Activated CD4-positive, alpha-beta T cell treated with anti-CD3 and anti-CD28 coated beads, Interleukin-10, Interleukin-2, amounts not matched to agents 100 ng/mL and 50 ng/mL, durations not matched to agents 16 hours and 8 hours (primary cell): Measurements from ENCODE around the gene TOX2.
A peak's percentile ranks its signal among the peaks of the same experiment; 100 is the strongest.
"Not testable (repeated sequence)": the region's sequence is repeated elsewhere in the genome, so short reads cannot be mapped to it uniquely, and the experiment has no call there.

Source experiments
- DNase-seq: peaks from one replicate; pipeline ENCODE4 v3.0.0-alpha.2; 2020

Gene TOX2

GRCh38 chr20:44038681-44039123, 124.0 kb downstream of the TOX2 start:
- DNase-seq, result no peak

DNA sequence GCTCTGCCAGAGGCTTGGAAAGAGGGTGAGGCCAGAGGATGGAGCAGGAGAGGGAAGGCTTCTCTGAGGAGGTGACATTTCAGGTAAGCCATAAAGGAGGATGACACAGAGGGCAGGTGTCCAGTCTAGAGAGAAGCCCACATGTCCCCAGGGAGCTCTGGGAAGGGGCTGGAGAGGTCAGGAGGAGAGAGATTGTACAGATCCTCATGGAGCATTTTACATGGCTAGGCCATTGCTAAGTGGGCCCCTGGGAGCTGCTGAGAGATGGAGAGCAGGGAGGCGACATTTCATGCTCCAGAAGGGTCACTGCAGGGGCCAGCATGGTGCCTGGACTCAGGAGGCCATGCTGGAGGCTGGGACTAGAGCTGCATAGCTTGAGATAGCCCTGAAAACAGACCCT, 124.5 kb downstream of the TOX2 start:
- DNase-seq, result no peak

GRCh38 chr20:44039741-44040140, 125.1 kb downstream of the TOX2 start:
- no peak for DNase-seq

GRCh38 chr20:44040202-44040915, 125.7 kb downstream of the TOX2 start:
- no peak for DNase-seq

DNA sequence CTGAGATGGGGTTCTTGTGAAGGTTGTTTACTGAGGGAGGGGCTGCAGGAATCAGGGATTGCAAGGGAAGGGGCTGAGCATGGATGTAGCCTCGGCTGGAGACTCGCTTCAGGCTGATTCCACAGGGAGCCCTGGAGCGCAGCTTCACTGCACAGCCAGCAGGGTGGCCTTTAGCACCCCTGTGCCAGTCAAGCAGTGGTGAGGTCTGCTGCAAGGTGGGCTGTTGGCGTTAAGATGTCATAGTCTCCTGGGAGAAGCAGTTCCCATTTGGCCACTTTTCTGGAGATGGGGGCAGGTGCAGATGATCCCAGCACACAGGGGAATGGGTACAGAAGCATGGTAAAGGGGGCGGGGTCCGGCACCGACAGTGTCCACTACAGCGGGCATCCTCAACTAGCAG, 126.3 kb downstream of the TOX2 start:
- no peak for DNase-seq

DNA sequence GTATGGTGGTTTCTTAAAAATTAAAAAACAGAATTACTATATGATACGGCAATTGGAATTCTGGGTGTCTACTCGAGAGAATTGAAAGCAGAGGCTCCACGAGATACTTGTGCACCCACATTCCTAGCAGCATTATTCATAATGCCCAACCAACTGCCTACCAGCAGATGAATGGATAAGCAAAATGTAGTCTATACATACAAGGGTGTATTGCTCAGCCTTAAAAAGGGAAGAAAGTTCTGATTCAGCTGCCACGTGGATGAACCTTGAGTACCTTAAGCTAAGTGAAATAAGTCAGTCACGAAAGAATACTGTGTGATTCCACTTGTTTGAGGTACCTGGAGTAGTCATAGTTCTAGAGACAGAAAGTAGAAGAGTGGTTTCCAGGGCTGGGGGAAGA, 130.1 kb downstream of the TOX2 start:
- DNase-seq, result not testable (repeated sequence)

- DNase-seq, result no peak
These were observed 135.7 kb downstream of the TOX2 start for GRCh38 chr20:44050327-44050726.

DNA sequence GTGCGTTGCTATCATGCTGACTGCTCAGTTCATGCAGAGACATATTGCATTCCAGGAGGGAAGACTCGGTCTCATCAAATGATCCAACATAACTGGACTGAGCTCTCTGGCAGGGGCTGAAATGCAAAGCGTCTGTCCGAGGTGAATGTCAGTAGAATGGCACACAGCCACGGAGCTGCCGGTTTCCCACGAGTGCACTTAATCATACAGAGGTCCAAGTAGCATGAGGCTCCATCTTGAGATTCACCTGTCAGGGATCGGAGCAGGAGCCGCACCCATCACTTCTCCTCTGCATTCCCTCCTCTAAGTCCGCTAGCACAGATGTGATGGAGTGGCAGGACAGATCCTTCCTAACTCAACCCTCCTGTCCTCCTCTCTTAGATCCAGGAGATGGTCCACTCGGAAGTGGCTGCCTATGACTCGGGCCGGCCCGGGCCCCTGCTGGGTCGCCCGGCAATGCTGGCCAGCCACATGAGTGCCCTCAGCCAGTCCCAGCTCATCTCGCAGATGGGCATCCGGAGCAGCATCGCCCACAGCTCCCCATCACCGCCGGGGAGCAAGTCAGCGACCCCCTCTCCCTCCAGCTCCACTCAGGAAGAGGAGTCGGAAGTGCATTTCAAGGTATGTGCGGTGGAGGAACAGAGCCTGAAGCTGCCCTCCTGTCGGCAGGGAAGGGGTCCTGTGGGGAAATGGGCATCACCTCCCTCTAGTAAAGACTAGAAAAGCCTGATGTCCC, 136.4 kb downstream of the TOX2 start:
- no peak for DNase-seq

- no peak for DNase-seq
These were observed 137.0 kb downstream of the TOX2 start for GRCh38 chr20:44051661-44052000.

GRCh38 chr20:44052166-44052565, 137.5 kb downstream of the TOX2 start:
- DNase-seq, result no peak

DNA sequence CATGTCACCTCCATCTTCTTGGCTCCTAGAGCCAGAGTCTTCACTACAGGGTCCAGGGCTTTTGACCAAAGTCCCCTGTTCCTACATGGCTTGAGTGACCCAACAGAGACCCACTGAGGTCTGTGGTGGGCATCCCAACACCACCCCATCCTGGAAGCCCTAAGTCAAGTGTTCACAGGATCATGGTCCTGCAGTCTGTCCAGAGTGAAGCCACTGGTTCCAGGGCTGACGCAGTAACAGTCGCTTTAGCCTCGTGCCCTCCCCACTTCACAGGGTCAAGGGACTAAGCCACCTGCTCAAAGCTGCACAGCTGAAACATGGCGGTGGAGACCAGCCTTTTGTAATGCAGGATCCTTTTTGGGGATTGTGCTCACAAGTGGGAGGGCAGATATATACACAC, 138.4 kb downstream of the TOX2 start:
- DNase-seq, result no peak

DNA sequence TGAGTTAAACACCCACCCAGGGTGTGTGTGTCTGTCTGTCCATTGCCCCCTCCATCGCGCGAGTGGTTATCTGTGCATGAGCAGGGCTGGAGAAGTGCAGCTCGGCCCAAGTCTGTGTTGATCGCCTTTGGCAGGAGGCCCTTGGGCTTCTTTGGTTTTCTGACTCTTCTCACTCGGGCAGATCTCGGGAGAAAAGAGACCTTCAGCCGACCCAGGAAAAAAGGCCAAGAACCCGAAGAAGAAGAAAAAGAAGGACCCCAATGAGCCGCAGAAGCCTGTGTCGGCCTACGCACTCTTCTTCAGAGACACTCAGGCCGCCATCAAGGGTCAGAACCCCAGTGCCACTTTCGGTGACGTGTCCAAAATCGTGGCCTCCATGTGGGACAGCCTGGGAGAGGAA, 139.5 kb downstream of the TOX2 start:
- no peak for DNase-seq

DNA sequence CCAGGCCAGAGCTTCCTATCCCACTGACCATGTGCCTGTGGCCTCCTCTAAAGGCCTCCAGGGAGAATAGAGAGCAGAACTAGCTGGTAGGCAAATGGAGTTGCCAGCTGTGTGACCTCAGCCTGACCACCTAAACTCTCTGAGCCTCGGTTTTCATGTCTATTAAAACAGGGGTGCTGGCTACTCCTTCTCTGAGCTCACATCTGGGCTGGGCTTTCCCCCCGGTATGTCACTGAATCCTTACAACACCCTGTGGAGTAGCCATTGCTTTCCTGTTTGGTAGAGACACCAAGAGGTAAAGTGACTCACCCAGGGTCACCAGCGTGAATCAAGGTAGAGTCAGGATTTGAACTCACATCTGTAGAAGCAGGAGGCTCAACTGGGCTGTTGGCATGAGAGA, 140.2 kb downstream of the TOX2 start:
- no peak for DNase-seq

GRCh38 chr20:44056010-44056698, 141.5 kb downstream of the TOX2 start:
- peak; percentile 39 for DNase-seq

DNA sequence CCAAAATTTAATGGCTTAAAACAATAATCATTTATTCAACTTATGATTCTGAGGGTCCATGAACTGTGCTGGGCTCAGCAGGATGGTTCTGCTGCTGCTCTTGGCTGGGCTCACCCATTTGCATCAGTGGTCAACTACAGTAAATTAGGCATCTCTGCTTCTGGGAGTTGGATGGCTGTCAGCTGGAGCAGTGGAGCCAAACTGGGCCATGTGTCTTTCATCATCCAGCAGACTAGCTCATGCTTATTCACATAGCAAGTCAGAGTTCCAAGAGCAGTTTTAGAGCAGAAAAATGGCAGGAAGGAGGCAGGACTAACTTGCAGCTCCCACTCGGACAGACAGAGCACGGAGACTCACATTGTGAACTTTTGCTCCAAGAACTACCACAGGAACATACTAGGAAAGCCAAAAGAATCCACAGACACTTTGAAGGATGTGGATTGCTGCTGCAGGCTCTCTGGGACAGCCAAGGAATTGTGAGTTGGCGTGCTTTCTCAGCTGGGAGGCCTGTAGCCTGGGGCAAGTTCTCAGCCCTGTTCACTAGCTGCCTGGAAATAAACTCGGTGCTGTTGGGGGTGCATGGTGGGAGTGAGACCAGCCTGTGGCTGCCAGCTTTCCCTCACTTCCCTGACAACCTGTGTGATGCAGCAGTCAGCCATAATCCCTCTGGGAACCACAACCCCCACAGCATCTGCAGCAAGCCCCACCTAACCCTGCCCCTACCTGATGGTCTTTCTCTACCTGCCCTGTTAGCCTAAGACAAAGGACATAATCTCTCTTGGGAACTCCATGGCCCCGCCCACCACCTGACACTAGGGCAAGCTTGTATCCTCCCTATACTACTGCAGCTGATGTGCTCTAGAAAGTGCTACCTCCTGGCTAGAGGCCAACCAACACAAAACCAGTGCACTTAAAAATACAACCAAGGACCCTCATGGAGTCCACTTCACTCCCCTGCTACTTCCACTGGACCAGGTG, 143.3 kb downstream of the TOX2 start:
- no peak for DNase-seq

GRCh38 chr20:44064501-44065400, 150.1 kb downstream of the TOX2 start:
- no peak for DNase-seq

DNA sequence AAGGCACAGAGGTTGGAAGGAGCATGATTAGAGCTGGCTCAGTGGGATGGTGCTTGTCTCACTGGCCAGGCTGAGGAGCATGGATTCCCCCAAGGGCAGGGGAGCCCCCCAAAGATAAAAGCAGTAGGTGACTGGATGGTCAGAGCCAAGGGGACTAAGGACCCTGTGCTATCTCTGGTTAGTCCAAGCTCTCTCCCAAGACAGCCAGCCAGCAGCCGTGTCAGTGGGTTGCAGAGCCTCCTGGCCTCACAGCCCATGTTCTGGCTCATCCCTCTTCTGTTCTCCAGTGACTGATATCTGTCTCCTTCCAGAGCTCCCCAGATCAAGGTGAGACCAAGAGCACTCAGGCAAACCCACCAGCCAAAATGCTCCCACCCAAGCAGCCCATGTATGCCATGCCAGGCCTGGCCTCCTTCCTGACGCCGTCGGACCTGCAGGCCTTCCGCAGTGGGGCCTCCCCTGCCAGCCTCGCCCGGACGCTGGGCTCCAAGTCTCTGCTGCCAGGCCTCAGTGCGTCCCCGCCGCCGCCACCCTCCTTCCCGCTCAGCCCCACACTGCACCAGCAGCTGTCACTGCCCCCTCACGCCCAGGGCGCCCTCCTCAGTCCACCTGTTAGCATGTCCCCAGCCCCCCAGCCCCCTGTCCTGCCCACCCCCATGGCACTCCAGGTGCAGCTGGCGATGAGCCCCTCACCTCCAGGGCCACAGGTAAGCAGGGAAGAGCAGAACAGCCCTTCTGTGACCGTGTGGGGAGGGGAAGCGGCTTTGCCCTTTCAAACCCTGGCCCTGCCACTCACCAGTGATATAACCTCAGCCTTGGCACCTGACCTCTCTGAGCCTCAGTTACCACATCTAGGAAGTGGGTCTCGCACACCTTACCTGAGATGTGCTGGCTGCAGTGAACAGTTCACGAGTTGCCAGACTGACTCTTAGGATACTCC, 151.0 kb downstream of the TOX2 start:
- DNase-seq, result no peak

GRCh38 chr20:44066645-44067606, 152.3 kb downstream of the TOX2 start:
- DNase-seq, result no peak

DNA sequence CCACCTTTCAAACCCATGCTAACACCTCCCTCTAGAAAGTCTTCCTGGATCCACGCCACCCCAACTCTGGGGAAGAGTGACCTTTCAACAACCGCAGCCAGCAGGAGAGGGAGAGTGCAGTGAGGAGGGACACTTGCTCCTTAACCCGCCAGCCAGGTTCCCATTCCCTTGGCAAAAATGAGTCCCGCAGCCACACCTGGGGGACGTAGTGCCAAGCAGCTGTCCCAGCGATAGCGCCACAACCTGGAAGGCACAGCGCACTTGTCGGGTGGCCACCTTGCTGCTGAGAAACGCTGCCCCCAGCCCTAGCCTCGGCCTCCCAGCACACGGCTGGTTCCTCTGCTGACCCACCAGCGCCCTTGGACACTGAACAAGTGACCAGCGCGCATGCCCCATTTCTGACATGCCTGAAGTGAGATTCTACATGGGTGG, 153.0 kb downstream of the TOX2 start:
- DNase-seq, result no peak
